HL-60/S4 treated with retinoic acid at 250 ng/mL for 4 days and 3 days (cell line): ENCODE results near the gene NUFIP1.
"Not testable (repeated sequence)": the region's sequence is repeated elsewhere in the genome, so short reads cannot be mapped to it uniquely, and the experiment has no call there.

Source experiments
- in situ Hi-C: fragments of 300-500 bp; cut with MboI; formaldehyde crosslinking; loops from 2 replicates; pipeline ENCODE4 v1.7.0; 2022; ENCODE audit warnings: low sequenced_read_pairs

The NUFIP1 gene

DNA sequence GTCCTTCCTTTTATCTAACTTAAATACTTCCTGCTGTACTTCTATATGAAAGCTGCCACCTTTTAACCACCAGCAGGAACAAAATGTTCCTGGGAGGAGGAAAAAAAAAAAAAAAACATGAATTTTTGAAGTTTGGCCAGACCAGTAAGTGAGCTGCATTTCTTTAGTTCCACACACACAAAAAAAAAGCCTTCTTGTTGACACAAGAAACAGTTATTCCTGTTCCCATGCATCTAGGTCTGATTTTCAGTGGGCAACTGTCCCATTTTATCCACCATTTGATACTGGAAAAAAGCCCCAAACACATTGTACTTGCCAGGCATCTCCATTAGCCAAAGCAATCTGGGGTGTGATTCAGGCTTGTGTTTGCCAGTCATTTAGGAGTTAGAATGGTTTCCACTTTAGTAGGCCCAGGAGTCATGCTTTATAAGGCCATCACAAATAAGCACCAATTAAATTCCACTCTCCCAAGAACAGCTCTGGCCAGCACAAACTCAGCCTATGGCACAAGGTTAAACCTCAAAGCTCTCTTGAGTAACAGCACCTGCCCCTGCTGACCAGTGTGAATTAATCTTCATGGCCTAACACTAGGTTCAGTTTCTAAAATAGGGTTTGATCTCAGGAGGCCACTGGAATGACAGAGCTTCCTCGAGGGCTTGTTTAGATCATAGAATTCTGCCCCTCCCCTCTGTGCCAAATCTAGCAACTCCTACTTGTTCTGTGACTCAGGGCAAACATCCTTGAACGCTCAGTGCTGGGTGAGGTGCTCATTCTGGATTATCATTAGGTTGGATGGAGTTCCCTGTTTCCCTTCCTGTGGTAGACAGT lies 67.1 kb downstream of the NUFIP1 start:
- in situ Hi-C loops = no loop called here

GRCh38 chr13:44921246-44921877 lies 67.9 kb downstream of the NUFIP1 start:
- in situ Hi-C loops = no loop called here

- in situ Hi-C loops = no loop called here
These were observed 69.3 kb downstream of the NUFIP1 start for GRCh38 chr13:44920013-44920412.

- in situ Hi-C loops = no loop called here
These were observed 70.0 kb downstream of the NUFIP1 start for GRCh38 chr13:44919104-44919804.

- in situ Hi-C loops = no loop called here
These were observed 70.8 kb downstream of the NUFIP1 start for GRCh38 chr13:44918326-44919103.

DNA sequence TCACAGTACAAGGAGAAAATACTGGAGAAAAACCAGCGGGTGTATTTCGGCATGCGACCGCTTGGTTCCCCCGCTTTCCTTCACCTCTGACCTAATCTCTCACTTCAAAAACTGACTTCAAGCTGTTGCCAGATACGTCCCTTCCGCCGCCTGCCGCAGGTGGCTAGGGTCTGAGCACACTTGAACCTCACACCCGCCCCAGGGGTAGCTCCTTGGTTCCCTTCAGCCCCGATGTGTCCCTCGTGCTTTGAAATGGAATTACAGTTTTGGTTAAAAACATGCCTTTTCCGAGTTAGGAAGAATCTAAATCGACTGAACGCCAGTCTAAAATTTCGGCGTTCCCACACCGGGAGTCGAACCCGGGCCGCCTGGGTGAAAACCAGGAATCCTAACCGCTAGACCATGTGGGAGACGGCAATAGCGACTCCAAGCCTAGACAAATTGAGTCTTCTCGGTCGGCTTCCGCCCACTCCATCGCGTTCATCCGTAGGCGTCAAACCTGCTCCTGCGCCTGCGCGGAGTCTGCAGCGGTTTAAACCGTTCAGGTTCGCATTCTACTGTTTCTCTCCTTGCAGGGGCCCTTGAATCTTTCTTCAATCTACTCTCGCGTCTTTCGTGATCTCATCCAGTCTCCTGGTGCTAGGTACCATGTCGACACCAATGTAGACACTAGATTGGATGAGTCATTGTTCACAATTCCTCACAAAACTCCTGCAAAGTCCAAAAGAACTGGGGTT lies 71.5 kb downstream of the NUFIP1 start:
- in situ Hi-C loops = no loop called here

GRCh38 chr13:44912278-44913016 lies 76.8 kb downstream of the NUFIP1 start:
- in situ Hi-C loops = no loop called here

GRCh38 chr13:44908712-44909111 lies 80.6 kb downstream of the NUFIP1 start:
- in situ Hi-C loops = no loop called here

- in situ Hi-C loops = no loop called here
These were observed 81.0 kb downstream of the NUFIP1 start for GRCh38 chr13:44908266-44908665.

GRCh38 chr13:44906713-44907112 lies 82.6 kb downstream of the NUFIP1 start:
- in situ Hi-C loops = no loop called here

GRCh38 chr13:44906230-44906629 lies 83.0 kb downstream of the NUFIP1 start:
- in situ Hi-C loops = no loop called here

- in situ Hi-C loops = no loop called here
These were observed 83.7 kb downstream of the NUFIP1 start for GRCh38 chr13:44905556-44905955.

DNA sequence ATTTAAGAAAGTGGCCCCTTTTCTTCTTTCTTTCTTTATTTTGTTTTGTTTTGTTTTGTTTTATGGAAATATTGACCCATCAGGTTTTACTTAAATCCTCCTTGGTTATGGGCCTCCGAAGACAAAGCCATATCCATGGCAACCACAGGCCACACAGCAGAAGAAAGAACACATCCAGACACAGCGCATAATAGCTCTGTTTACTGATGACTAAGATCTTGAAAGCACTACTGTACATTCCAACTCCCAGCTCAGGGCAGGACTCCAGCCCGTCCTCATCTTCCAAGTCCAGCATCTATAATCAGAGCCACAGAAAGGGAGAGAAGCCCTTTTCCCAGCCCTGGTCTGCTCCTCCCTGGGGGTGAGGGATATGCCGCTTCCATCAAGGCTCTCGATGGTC lies 84.3 kb downstream of the NUFIP1 start:
- in situ Hi-C loops = no loop called here

GRCh38 chr13:44903574-44903985 lies 85.7 kb downstream of the NUFIP1 start:
- in situ Hi-C loops = no loop called here

- in situ Hi-C loops = no loop called here
These were observed 86.5 kb downstream of the NUFIP1 start for GRCh38 chr13:44902738-44903137.

DNA sequence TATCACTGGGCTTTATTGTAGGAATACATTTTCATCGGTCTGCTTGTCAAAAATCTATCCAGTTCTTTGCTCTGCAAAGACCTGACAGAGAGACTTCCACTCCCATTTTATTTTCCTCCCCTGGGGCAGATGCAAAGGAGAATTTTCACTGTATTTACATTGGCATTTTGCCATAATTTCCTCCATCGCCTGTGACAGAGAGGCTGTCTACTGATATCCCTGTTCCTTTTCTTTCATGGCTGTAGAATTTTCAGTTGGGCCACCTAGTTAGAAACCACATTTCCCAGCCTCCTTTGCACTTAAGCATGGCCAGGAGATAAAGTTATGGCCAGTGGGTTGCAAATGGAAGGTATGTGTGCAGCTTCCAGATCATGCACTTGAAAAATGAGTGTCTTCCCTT lies 89.3 kb downstream of the NUFIP1 start:
- in situ Hi-C loops = no loop called here

DNA sequence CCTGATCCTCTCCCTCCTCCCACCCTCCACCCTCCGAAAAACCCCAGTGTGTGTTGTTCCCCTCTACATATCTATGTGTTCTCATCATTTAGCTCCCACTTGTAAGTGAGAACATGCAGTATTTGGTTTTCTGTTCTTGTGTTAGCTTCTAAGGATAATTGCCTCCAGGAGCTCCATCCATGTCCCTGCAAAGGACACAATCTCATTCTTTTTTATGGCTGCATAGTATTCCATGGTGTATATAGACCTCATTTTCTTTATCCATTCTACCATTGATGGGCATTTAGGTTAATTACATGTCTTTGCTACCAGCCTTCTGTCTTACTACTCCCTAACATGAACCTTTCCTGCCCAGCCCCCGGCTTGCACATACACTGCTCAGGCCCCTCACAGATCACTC lies 91.0 kb downstream of the NUFIP1 start:
- in situ Hi-C loops = not testable (repeated sequence)

- in situ Hi-C loops = no loop called here
These were observed 93.3 kb downstream of the NUFIP1 start for GRCh38 chr13:44895953-44896335.

DNA sequence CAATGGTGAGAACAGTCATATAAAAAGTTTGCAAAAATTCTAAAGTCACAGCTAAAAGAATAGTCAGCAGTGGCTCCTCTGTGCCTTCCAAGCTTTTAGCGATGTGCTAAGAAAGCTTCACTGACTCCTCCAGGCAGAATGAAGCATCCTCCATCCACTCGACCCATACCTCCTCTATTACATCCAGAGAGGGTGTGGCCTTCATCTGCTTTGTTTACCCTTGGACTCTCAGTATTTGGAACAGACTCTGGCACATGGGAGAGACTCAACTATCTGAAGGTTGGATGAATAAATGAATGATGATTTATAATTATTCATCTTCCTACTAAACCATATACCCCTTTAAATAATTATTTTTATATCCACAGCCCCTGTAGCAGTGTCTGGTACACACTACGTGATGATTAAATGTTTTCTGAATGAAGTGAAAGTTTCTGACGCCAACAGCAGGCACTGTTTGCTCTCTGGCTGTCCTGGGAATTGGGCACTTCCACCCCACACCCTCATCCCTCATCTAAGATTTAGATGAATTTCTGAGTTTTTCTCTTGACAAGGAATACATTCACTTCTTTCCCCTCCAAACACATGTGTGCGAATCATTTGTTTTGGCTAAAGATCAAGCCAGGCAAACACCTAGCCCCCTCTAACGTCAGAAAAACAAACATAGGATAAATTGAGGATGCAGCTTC lies 93.9 kb downstream of the NUFIP1 start:
- in situ Hi-C loops = no loop called here
